GM10847 (cell line): ENCODE measurements around the gene CCDC77.

Experiments used
- POLR2A ChIP-seq: IDR thresholded peaks from 2 replicates; pipeline ENCODE4 v1.6.1; 2011; ENCODE audit not compliant: insufficient read length; ENCODE audit errors: extremely low read depth

Gene CCDC77

DNA sequence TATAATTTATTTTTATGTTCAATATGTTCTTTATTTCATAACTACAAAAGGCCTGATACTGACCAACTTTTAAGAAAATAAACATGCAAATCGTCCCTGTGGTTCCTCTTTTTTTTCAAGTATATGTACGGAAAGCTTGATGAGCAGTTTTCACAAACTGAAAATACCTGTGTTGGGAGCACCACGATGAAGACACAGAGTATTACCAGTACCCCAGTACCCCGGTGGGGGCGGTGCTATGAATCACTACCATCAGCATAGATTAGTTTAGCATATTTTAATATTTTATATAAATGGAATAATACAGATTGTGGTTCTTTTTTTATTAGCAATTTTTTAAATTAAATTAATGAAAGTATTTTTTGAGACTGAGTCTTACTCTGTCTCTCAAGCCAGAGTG, 65.3 kb downstream of the CCDC77 start:
- TF ChIP-seq POLR2A: no peak

DNA sequence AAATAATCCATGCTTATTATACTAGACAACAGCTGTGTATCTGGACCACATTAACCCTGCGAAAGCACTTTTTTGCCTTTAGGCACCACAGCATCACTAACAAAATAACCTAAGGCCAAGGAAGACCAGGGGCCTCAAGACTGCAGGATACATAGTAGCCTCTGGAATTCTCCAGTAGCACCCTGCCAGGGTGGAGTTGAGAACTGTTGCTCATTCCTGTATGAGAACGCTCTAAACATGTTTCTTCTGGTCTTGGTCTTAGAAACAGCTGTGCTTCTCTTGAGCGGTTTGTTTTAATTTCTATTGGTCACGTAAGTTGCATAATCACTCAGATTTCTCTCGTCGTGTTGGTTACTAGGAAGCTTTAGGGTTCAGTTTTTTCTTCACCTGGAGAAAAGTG, 66.1 kb downstream of the CCDC77 start:
- no peak for TF ChIP-seq POLR2A

DNA sequence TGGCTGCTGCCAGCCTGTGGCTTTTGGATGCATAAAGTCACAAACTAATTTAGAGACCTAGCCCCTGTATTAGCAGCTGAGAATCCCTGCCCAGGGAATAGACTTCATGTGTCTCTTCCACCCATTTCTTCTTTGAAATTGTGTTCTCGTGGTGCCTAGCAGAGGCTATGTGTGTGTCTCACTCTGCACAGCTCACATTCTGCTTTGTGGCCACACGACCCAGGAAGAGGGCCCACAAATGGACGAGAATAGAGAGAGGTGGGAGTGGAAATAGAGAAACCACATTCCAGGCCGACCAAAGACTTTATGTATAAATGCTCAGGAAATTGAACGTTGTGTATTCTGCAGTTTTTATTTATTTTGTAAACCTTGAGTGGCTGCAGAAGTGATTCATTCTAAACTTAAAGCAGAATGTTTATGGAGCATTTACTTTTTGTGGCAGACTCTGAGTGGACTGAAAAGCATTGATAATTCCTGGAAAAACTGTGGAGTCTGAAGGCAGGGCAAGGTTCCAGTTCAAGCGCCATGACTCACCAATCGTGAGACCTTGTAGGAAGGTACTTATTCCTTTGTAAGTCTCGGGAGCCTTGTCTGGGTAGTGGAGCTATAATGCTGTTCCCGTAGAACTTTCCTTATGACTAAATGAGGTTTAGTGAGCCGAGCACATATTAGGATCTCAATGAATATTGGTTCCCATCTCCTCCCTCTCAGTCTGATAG, 67.4 kb downstream of the CCDC77 start:
- TF ChIP-seq POLR2A: no peak

DNA sequence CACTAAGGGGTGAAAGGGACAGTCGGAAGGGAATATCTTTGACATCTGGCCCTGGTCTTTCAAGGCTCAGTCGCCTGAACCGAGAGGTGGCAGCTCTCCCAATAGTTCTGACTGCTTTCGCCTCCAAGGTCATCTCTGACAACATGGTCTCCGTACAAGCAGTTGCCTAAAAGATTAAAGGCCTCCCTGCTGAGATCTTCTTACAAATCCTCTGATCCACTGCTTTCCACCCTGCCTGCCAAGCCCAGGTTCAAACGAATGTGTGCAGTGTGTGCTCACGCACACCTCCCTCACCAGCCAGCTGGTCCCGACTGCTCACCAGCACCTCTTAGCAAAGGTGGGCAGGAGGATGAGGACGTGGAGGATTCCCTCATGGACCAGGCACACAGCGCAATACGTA, 68.7 kb downstream of the CCDC77 start:
- no peak for TF ChIP-seq POLR2A

DNA sequence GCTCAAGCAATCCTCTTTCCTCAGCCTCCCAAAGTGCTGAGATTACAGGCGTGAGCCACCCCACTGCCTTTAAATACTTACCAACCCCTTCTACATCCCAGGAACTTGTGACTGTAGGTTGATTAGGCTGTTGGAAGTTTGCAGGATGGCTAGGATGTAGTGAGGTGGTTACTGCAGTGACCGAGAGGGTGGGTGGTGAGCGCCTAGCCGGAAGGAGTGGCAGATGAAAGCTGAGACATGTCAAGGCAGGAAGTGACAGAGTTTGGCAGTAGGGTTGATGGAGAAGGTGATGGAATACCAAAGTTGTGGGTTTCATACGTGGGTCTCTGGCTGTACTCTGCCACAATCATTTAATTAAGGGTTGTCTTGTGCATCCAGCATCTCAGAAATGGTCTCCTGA, 71.8 kb downstream of the CCDC77 start:
- no peak for TF ChIP-seq POLR2A

DNA sequence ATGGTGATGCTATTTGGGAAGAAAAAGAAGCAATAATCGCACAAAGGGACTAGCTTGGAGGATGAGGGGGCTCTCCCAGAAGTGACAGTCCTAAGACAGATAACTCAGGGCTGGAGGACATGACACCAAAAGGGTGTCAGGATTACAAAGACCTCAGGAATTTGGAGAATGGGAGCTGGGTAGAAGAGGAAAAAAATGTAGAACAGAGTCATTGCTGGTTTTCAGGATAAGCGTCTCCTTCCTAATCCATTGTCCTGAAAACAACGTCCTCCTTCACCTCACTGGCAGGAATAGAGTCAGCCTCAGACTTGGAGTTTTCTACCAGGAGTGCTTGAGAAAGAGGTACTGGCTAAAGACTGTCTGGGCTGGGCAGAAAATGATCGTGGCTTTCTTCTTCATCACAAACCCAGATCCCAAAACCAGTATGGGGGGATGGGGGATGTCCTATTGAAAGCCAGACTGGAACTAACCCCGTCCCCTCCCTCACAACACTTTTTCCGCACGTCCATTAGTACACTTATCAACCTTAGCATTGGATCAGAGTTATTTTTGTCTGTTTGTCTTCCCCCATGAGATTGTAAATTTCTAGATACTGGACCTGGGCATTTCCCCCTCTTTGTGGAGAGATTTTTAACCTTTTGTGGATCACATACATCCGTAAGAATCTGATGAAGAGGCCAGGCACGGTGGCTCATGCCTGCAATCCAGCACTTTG, 72.6 kb downstream of the CCDC77 start:
- no peak for TF ChIP-seq POLR2A

DNA sequence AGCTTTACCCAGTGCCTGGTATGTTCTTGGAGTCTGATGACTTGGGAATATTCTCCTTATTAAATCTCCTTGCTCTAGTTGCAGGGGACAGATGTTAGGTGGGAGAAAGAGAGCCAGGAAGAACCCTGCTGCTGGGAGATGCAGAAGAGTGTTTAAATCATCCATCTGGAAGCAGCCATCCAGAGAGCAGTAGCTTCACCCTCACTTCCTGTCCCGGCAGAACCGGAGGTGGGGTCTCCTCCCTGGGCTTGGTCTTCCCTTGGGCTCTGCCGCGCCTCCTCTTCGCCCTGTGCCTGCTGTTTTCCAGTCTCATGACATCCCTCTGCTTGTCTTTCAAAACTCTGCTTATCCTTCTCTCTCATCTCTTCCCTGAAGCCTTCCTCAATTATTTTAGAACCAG, 73.8 kb downstream of the CCDC77 start:
- TF ChIP-seq POLR2A: no peak

DNA sequence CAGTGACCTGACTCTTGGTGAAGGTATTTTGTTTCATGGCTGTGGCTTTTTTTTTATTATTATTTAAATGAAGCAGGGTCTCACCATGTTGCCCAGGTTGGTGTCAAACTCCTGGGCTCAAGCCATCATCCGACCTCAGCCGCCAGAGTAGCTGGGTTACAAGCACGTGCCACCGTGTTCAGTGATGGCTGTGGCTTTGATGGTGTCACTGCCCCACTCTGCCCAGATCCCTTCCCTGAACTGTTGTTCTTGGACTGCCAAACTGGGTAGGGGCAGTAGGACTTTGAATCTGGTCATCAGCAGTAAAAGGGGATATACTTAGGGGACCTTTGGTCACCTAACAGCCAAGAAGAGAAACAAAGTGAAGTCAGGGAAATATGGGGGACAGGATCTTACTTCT, 77.7 kb downstream of the CCDC77 start:
- no peak for TF ChIP-seq POLR2A

DNA sequence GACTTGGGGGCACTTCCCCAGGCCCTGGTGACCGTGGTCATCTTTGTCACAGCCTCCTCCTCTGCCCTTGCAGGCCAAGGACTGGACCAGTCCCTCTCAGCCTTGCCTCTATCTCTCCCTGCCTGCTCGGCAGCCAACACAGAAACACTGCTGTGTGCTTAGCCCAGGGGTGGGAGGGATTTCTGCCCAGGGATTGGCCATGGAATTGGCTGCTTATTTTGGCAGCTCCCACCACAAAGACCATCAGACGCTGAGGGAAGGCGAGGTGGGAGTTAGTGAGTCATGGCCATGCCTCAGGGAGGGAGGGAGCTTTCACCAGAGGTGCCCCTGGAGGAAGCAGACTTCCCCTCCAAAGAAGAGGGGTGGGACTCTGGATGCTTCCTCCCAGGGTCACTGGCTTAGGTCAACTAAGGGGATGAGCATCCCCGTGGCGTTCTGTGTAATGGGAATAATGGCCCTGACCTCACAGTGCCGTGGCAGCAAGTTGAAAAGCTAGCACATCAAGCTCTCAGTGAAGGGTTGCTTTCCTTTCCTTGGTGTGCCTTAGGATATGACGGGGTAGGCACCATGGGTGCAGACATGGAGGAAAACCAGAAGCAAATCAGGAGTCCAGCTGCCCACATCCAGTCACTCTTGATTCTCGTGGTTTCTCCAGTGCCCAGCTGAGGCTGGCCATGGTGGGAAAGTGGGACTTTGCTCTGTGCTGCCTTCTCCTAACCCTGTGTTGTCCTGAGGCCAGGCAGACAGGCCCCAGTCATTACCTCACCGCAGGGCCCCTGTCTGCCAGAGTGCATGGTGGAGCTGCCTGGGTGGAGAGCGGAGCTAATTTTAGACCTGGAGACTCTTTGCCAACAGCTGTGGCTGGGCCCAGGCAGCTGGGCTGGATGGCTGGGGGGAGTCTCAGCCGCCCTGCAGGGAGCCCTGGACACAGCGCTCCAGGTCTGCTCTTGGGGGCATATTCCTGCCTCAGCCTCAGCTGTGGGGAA, 79.7 kb downstream of the CCDC77 start:
- no peak for TF ChIP-seq POLR2A

DNA sequence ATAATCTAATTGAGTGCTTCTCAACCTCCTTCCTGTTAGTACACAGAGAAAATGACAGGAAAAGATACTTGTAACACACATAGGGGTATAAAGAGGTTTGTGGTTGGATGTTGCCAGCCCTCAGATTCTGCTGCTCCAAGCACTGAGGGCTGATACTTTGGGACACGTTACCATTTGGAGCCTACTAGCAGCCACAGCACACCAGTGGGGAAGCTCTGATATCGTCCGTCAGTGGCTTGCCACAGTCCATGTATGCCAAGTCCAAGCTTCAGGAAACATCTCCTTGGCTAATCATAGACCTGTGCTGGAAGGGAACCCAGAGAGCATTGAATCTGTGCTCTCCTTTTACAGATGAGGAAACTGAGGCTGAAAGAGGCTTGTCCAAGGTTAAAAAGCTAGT, 80.6 kb downstream of the CCDC77 start:
- no peak for TF ChIP-seq POLR2A

DNA sequence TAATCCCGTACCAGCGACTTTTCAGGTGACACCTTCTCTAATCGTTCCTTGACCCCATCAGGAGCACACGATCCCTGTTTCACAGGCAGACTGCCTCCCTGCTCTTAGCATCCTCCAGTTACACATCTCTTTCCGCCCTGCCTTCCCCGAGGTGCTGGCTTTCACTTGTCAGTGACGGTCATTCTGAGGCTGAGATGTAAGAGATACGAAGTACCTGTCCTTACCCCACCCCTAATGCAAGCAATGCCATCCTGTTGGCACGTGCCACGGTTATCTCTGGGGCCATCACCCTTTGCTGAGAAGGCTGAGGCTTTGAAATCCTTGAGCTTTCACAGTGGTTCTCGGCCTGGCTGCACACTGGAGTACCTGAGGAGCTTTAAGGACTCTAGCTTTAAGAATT, 82.7 kb downstream of the CCDC77 start:
- no peak for TF ChIP-seq POLR2A

DNA sequence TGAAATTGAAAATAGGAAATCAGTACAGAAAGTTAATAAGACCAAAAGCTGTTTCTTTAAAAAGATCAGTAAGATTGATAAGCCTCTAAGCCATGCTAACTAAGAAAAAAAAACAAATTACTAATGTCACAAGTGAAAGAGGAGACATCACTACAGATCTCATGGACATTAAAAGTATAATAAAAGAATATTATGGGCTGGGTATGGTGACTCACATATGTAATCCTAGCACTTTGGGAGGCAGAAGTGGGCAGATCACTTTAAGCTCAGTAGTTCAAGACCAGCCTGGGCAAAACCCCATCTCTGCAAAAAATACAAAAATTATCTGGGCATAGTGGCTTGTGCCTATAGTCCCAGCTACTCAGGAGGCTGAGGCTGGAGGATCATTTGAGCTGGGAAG, 88.8 kb downstream of the CCDC77 start:
- no peak for TF ChIP-seq POLR2A
